Endometrial microvascular endothelial cells (primary cell): ENCODE data around the gene UQCR11. TPM values are rescaled to one million over a fixed set of nuclear protein-coding genes. Genes with fewer than 3 reads are reported as not detected.

Experiments
- in situ Hi-C: cut with HindIII; loops from 2 replicates; pipeline ENCODE4 v1.10.0; 2017; ENCODE audit warnings: low sequenced_read_pairs, low pct_unique_long_range_greater_than_20kb; ENCODE audit errors: inconsistent ontology term
- total RNA-seq: library from RNA; depleted of rRNA; stranded (reverse); fragments of >200 nt; gene quantifications from one replicate; pipeline ENCODE4 v1.2.3, GENCODE V29; 2015; ENCODE audit errors: inconsistent ontology term

The UQCR11 gene
- total RNA-seq, 1 donor from 2014 or later: 46.6 TPM

DNA sequence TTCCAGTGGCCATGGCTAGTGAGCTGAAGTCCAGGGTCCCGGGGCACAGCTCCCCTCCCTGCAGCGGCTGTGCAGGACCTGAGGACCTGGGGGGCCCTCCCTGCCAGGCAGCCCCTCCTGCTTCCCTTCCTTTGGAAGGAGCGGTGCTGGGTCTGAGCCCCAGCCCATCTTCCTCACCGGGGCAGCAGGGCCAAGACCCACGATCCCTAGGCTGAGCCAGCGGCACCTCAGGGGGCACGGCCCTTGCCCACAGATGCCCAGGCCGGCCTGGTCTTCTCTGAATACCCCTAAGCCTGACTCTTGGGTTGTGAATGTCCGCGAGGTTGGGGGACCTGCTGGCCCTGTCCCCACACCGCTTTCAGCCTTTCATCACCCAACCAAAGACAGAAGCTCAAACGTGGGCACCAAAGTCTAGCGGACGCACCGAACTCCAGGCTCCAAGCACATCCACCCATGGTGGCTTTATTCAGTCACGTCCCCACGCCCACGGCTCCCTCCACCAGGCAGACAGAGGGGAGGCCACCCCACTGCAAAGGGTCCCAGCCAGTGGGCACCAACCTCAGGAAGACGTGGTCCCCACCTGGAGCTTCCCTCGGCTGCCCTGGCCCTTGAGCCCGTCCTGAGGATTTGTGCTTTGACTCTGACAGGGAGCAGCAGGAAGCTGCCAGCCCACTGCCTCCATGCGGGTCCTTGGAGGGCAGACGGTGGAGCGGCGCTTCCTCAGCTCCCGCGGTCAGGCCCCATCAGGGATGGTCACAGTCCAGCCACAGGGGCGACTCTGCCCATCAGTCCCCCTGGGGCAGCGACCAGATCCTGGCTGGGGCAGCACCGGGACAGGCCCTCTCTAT lies 28.8 kb downstream of the UQCR11 start:
- in situ Hi-C loops: no loop called here

DNA sequence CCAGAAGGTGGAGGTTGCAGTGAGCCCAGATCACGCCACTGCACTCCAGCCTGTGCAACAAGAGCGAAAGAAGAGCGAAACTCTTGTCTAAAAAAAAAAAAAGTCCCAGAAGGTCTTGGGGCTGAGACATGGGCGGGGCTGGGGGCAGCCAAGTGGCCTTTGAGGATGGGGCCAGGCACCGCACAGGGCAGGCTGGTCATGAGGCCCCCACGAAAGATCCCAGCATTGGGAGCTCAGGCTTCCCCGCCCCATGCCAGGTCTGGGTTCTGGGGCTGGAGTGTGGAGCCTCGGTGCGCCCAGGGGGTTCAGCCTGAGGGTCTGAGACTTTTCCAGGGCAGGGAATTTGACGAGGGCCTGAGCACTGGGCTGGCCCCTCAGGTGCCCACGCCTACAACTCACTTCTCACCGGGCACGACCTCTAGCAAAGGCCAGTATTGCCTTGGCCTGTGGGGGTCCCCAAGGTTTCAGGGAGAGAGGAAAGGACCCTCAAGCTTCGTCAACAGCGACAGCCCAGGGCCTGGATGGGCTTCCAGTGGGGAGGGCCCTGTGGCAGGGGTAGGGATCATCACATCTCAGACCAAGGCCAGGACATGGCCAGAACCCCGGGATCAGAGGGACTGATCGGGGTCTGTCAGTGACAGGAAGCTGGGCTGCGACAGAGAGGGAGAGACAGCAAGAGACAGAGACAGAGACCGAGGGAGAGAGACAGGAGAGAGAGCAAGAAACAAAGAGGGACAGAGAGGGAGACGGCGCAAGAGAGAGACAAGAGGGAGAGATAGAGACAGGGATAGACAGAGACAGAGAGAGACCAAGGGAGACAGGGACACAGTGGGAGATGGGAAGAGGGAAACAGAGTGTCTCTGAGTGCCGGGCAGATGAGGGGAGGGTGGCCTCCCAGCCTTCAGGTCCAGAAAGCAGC lies 29.7 kb downstream of the UQCR11 start:
- in situ Hi-C loops: no loop called here

DNA sequence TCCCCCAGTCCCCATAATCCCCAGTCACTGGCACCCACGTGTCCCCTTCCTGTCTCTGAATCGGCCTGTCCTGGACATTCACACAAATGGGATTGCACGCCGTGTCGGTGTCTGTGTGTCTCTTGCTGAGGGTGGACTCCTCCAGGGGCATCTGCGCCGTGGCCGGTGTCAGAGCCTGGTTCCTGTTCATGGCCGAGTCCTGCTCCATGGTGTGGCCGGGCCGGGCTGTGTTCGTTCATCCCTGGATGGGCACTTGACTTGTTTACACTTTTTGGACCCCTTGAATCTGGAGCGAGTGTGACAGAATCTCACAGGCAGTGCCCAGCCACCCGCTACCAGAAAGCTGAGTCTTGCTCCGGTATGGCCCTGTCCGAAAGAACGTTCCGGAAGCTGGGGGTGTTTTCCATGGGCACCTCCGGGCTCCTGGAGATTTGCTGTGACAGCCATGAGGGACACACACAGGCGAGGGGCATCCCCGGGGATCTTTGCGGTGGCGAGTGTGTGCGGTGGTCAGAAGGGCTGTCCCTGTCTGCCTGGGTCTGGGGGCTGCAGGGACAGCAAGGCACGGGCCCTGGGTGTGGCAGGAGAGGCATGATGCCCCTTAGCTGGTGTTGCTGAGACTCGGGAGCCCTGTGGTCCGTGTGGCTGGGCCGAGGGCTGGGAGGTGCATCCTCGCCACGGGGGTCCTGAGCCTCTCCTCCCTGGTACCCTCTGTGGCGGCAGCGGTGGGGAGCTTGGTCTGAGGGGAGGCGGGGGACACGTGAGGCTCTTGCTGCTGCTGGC lies 30.7 kb downstream of the UQCR11 start:
- in situ Hi-C loops: no loop called here

GRCh38 chr19:1572795-1573194 lies 32.5 kb downstream of the UQCR11 start:
- in situ Hi-C loops: no loop called here

- in situ Hi-C loops: no loop called here
These were observed 33.9 kb downstream of the UQCR11 start for GRCh38 chr19:1571358-1571757.

GRCh38 chr19:1570836-1571235 lies 34.4 kb downstream of the UQCR11 start:
- in situ Hi-C loops: no loop called here

- in situ Hi-C loops: no loop called here
These were observed 35.3 kb downstream of the UQCR11 start for GRCh38 chr19:1569997-1570396.

DNA sequence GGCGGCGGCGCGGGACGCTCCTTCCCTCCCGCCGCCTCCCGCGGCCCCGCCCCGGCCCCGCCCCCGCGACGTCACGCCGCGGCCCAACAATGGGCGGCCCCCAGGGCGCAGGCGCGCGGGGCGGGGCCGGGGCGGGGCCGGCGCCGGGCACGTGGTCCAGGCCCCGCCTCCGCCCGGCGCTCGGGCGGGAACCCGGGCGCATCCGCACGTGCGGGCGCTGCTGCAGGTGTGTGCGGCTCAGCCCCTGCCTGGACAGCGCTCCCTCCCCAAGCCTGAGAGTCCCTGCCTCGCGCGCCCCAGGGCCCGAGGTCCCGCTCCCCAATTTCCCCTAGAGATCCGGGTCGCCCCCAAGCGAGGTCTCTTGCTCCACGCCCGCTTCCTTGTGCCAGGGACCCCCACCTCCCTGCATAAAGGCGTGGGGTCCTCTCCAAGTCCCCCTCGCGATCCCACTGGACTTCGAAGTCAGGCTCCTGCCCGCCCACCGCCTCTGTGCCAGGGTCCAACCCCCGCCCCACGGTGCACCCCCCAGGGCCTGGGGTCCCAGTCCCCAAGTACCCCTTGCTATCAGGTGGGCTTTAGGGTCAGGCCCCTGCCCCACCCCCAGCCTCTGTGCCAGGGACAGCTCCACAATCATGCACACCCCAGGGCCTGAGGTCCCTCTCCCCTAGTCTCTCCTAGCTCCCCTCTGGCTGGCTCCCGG lies 36.8 kb downstream of the UQCR11 start, which contains the start of gene MEX3D:
Gene MEX3D, minus strand, starts transcription at position 6 of the 700 bp plus-strand sequence. CDS start 267 bp downstream, outside the sequence.
- in situ Hi-C loops: no loop called here

DNA sequence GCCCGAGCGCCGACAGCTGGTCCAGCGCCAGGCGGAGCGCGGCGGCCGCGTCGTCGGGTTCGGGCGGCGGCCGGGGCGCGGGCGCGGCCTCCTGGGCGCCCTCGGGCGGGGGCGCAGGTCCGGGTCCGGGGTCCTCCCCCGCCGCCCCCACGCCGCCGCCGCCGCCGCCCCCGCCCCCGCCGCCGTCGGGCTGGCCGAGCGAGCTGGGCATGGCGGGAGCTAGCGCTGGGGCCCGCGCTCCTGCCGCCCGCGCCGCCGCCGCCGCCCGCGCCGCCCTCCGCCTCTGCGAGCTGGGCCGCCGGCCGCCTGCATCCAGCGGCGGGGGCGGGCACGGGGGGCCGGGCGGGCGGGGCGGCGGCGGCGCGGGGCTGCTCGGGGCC lies 37.4 kb downstream of the UQCR11 start:
- in situ Hi-C loops: no loop called here

- in situ Hi-C loops: no loop called here
These were observed 38.0 kb downstream of the UQCR11 start for GRCh38 chr19:1567116-1567847.

DNA sequence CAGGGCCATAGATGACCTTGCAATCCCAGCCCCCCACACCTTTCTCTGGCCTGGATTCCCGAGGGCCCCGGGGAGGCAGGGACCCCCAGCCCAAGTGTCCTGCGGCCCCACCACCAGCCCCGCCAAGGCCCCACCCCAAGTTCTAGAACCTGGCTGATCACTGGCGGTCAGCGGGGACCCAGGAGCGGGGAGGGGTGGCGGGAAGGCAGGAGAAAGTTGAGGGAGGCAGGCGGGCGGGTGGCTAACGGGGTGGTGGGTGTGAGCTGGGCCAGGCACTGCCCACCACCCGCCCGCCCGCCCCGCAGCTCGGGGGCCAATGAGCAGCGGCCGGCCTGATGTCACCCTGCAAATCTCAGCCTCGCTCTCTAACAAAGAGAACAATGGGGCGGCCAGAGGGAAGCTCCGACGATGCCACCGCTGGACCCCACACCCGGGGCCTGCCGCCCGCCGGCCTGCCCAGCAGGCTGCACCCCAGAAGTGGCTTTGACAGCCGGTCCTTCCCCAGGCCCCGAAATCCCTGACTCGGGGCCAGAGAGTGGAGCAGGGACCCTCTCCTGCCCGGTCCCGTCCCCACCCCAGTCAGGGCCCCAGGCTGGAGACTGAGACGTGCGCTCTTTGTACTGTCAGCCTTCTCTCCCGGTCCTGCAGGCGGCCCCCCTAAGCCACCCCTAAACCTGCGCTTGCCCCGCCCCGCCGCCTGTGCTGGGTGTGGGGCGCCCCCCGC lies 38.7 kb downstream of the UQCR11 start:
- in situ Hi-C loops: no loop called here

DNA sequence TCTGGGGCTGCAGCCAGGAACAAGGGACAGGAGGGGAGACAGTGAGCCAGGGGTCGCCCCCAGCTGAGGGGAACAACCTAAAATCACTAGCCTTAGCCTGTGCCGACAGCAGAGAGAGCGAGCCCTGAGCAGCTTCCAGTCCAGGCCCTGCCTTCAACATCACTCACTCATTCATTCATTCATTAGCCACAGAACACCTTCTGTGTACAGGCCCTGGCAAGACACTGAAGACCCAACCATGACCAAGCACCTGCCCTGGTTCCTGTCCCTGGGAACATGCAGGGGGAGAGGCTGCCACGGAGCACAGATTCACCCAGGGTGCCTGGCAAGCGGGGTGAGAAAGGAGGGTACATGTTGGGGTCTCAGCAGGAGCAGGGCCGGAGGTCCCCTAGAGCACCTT lies 42.0 kb downstream of the UQCR11 start:
- in situ Hi-C loops: no loop called here

DNA sequence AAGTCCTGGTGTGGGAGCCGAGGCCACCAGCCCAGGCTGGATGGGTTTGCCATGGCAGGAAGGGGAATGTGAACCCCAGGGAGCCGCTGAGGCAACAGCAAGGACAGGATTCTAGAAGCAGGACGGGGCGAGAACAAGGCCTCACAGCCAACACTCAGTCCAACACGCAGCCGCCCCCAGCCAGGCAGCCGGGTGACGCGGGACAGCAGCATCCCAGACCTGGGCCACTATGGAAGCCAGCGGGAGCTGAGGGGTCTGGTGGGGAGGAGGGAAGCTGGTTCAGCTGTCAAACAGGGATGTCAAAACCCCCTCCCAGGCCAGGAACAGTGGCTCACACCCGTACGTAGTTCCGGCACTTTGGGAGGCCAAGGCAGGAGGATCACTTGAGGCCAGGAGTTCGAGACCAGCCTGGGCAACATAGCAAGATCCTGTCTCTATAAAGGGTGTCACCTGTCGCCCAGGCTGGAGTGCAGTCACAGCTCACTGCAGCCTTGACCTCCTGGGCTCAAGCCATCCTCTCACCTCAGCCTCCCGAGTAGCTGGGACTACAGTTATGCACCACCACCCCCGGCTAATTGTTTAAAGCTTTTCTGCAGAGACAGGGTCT lies 43.9 kb downstream of the UQCR11 start:
- in situ Hi-C loops: no loop called here

GRCh38 chr19:1560286-1560882 lies 44.9 kb downstream of the UQCR11 start:
- in situ Hi-C loops: no loop called here

- in situ Hi-C loops: no loop called here
These were observed 46.7 kb downstream of the UQCR11 start for GRCh38 chr19:1558552-1558951.

GRCh38 chr19:1556390-1557070 lies 48.7 kb downstream of the UQCR11 start:
- in situ Hi-C loops: no loop called here
